ENCODE measurements around the gene TTLL8.

DNA sequence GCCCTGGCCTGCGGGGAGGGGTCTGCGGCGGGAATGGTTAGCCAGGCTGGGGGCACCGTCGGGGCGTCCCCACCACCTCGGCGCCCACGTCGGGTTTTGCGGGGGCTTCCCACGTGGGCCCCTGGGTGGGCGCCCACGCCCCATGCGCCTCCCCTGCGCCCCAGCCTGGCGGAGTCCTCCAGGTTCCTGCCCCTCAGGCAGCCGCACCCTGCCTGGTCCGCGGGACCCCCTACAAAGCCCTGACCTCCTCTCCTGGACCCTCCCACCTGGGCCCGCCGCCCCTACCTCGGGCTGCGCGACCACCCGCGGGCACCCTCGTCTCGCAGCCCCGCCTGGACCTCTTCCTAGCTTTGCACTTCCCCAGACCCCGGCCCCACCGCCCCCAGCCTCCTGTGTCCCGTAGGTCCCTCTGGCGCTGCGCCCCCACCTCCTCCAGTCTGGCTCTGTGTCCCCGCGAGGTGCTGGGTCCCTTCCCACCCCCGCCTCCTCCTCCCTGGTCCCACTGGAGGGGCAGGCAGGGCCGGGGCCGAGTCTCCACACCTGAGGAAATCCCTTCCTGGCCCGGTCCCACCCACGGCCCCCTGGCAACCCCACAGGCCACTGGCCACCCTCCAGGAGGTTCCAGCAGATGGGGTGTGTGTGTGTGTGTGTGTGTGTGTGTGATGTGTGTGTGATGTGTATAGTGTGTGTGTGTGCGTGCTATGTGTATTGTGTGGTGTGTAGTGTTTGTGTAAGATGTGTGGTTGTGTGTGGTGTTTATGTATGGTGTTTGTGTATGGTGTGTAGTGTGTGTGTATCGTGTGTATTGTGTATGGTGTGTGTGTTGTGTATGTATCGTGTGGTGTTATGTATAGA is 85.7 kb downstream of the TTLL8 start:
- TF ChIP-seq TAF1 (IDR thresholded peaks at IDR 0.05; ENCODE audit: low read depth) (no peak), REST (IDR thresholded peaks at IDR 0.05; ENCODE audit: borderline replicate concordance) (no peak), CTCF (IDR thresholded peaks at IDR 0.05; ENCODE audit: poor library complexity, severe bottlenecking) (no peak)
